ENCODE measurements around the gene HDAC4. TPM values are rescaled to one million over a fixed set of nuclear protein-coding genes. Genes with fewer than 3 reads are reported as not detected.

Gene HDAC4
- total and polyA plus RNA-seq, 10 of the 15 experiments (the other 5 are each of a cell fraction or from before 2014, with no cell fraction given): 0.22 to 15.7 (median 4.8) TPM

- Histone ChIP-seq H3K9ac (ENCODE audit: control insufficient read depth, insufficient read depth, low read length) (no peak overlapping the region), H3K36me3 (ENCODE audit: control insufficient read depth in 2 of 2, insufficient read depth in 2 of 2, low read length in 1 of 2) (no peaks in the 10 kb centered on the region), H3K27me3 (replicated peaks in 1 of 2; ENCODE audit: control insufficient read depth in 2 of 2, insufficient read depth in 2 of 2, low read length in 1 of 2) (no peaks in the 10 kb centered on the region), H3K79me2 (ENCODE audit: control insufficient read depth, insufficient read depth, low read length) (no peaks in the 10 kb centered on the region), H3K9me3 (replicated peaks; ENCODE audit: control insufficient read depth, insufficient read depth, low read length) (no peaks in the 10 kb centered on the region), H3K27ac (ENCODE audit: control insufficient read depth, insufficient read depth) (no peak overlapping the region), H3K4me2 (ENCODE audit: control insufficient read depth, insufficient read depth) (peak overlapping the region; percentile 67), H2AFZ (ENCODE audit: control insufficient read depth, low read depth, low read length) (no peak overlapping the region), H3K4me1 (ENCODE audit: control insufficient read depth, insufficient read depth, low read length) (peaks cover 14% of the 10 kb centered on the region), H4K20me1 (ENCODE audit: control insufficient read depth, insufficient read depth) (no peaks in the 10 kb centered on the region), H3K4me3 (peak overlapping the region; percentile 34; the same call in 1 of the 2 replicates)
- ATAC-seq (peak; percentile 2; the same call in 2 of the 3 replicates), FAIRE-seq (no peak), DNase-seq (ENCODE audit: low read depth, low spot score) (no peak)
- intact Hi-C loops (cut with micrococcal nuclease; ENCODE audit: unreplicated experiment) (no loop called here), in situ Hi-C loops (cut with MboI) (no loop called here)
- TF ChIP-seq HCFC1 (IDR thresholded peaks at IDR 0.05; ENCODE audit: low read length) (no peak), SMARCA5 (IDR thresholded peaks at IDR 0.05) (0 out of 2 replicates have a peak, but pooled peaks have one; percentile 19)
- ChIA-PET SMC1A (ENCODE audit: uncharacterized antibody, unreplicated experiment) (interaction anchor here (1.6 to 4.0 kb wide), 3 partner anchors 11 to 111 kb away, joined by 5 to 27 read pairs (median 10); no protein-coding TSS in a partner anchor), RAD21 (ENCODE audit: unreplicated experiment) (interaction anchor here (0.8 to 2.5 kb wide), 3 partner anchors 10 to 113 kb away, joined by 3 to 23 read pairs (median 3); no protein-coding TSS in a partner anchor), POLR2A (interaction anchor here (2.3 kb wide), 1 partner anchor 10 kb away, joined by 13 read pairs; no protein-coding TSS in a partner anchor), CTCF (interaction anchor here (0.8 to 3.7 kb wide), 2 partner anchors 10 to 62 kb away, joined by 3 to 25 read pairs; no protein-coding TSS in a partner anchor)
- no TSS peak for BruUV-seq (replicated peaks)
- 89% methylated on average over 9 of the region's 9 CpGs for WGBS (ENCODE audit: insufficient coverage, insufficient replicate concordance, low lambda C conversion rate, missing lambda C conversion rate)
Observed at GRCh38 chr2:239370403-239370802, 30.4 kb downstream of the HDAC4 start.

- Histone ChIP-seq H3K4me3 (peak overlapping the region; percentile 34; the same call in 1 of the 2 replicates), H3K4me1 (ENCODE audit: control insufficient read depth, insufficient read depth, low read length) (peaks cover 14% of the 10 kb centered on the region), H3K27ac (ENCODE audit: control insufficient read depth, insufficient read depth) (peak overlapping the region; percentile 9; the same call in 1 of the 2 replicates), H4K20me1 (ENCODE audit: control insufficient read depth, insufficient read depth) (no peaks in the 10 kb centered on the region), H3K4me2 (ENCODE audit: control insufficient read depth, insufficient read depth) (peak overlapping the region; percentile 67), H2AFZ (ENCODE audit: control insufficient read depth, low read depth, low read length) (peak overlapping the region; percentile 29), H3K36me3 (ENCODE audit: control insufficient read depth in 2 of 2, insufficient read depth in 2 of 2, low read length in 1 of 2) (no peaks in the 10 kb centered on the region), H3K9ac (ENCODE audit: control insufficient read depth, insufficient read depth, low read length) (no peak overlapping the region), H3K79me2 (ENCODE audit: control insufficient read depth, insufficient read depth, low read length) (no peaks in the 10 kb centered on the region), H3K27me3 (replicated peaks in 1 of 2; ENCODE audit: control insufficient read depth in 2 of 2, insufficient read depth in 2 of 2, low read length in 1 of 2) (no peaks in the 10 kb centered on the region), H3K9me3 (replicated peaks; ENCODE audit: control insufficient read depth, insufficient read depth, low read length) (no peaks in the 10 kb centered on the region)
- BruUV-seq (replicated peaks): no TSS peak
- intact Hi-C loops (cut with micrococcal nuclease; ENCODE audit: unreplicated experiment): loop anchor here (1.0 kb wide), 1 partner anchor 12 kb away; no protein-coding TSS in a partner anchor
- ChIA-PET RAD21 (ENCODE audit: unreplicated experiment) (interaction anchor here (1.0 to 2.5 kb wide), 10 partner anchors 11 to 226 kb away, joined by 3 to 23 read pairs (median 5); partner anchors contain the start of gene HDAC4), SMC1A (ENCODE audit: uncharacterized antibody, unreplicated experiment) (interaction anchor here (0.7 to 4.0 kb wide), 14 partner anchors 10 to 110 kb away, joined by 3 to 27 read pairs (median 4); partner anchors contain the start of gene HDAC4), CTCF (interaction anchor here (0.9 to 3.7 kb wide), 6 partner anchors 11 to 622 kb away, joined by 3 to 25 read pairs (median 4); no protein-coding TSS in a partner anchor), POLR2A (interaction anchor here (1.0 to 2.3 kb wide), 2 partner anchors 11 to 66 kb away, joined by 3 to 13 read pairs; no protein-coding TSS in a partner anchor)
- WGBS (ENCODE audit: insufficient coverage, insufficient replicate concordance, low lambda C conversion rate, missing lambda C conversion rate): 2% methylated on average over 20 of the region's 20 CpGs
- ATAC-seq (peak; percentile 96), FAIRE-seq (peak; percentile 99), DNase-seq (ENCODE audit: low read depth, low spot score) (peak; percentile 83)
- in situ Hi-C loops (cut with MboI): no loop called here
- TF ChIP-seq ZBED1 (IDR thresholded peaks at IDR 0.05; ENCODE audit: borderline replicate concordance) (peak; percentile 62; the same call in 1 of the 2 replicates), RAD51 (IDR thresholded peaks at IDR 0.05) (no peak), ATF7 (IDR thresholded peaks at IDR 0.05; ENCODE audit: low read depth) (peak; percentile 92), POLR2AphosphoS5 (IDR thresholded peaks at IDR 0.05; ENCODE audit: low read length) (peak; percentile 25; the same call in 1 of the 2 replicates), CREB1 (IDR thresholded peaks at IDR 0.05; ENCODE audit: low read depth) (peak; percentile 90), PRDM15 (CRISPR knock-in tag; IDR thresholded peaks at IDR 0.05) (no peak), PAX8 (IDR thresholded peaks at IDR 0.05) (no peak), IRF5 (IDR thresholded peaks at IDR 0.05; ENCODE audit: borderline replicate concordance) (no peak)
Observed at GRCh38 chr2:239369631-239370161, 31.1 kb downstream of the HDAC4 start.

Data from GM12878 (cell line).